ENCODE measurements around the gene CNPY1. TPM values are rescaled to one million over a fixed set of nuclear protein-coding genes. Genes with fewer than 3 reads are reported as not detected.

CNPY1 gene
- total RNA-seq, 1 donor from 2014 or later, result not detected

DNA sequence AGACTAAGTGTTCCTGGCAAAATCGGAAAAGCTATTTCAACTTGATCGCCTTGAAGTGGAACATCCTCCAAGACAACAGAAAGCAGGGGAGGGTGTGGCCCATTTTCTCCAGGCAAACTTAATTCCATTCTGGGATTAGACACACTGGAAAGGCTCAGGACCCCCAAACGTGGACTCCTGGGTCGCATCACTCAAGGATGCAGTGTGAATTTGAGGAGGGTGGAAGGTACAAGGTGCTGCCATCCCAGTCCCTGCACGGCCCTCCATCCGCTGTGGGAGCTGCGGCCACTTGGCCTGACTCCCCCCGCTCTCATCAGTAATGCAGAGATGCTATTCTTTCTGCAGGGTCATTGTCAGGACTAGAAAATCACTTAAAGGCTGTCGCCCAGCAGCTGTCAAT lies 2.4 kb downstream of the CNPY1 start:
- H3K27me3 Mint-ChIP-seq (ENCODE audit: unreplicated experiment), result peaks cover 5% of the 10 kb centered on the region
- no peak overlapping the region for H3K4me3 Mint-ChIP-seq (ENCODE audit: unreplicated experiment)
- peaks cover 12% of the 10 kb centered on the region for H3K4me1 Mint-ChIP-seq (ENCODE audit: unreplicated experiment)
- no peak for DNase-seq (ENCODE audit: low spot score)
- H3K27ac Mint-ChIP-seq (ENCODE audit: unreplicated experiment), result no peak overlapping the region
- no peak for TF ChIP-seq CTCF (IDR thresholded peaks at IDR 0.05; ENCODE audit: unreplicated experiment)
- H3K9me3 Mint-ChIP-seq (ENCODE audit: unreplicated experiment), result no peaks in the 10 kb centered on the region
- H3K36me3 Mint-ChIP-seq (ENCODE audit: low read depth, unreplicated experiment), result no peaks in the 10 kb centered on the region

GRCh38 chr7:155543011-155543876 lies 3.1 kb downstream of the CNPY1 start:
- Mint-ChIP-seq H3K27ac (ENCODE audit: unreplicated experiment) (no peak overlapping the region), H3K36me3 (ENCODE audit: low read depth, unreplicated experiment) (no peaks in the 10 kb centered on the region), H3K9me3 (ENCODE audit: unreplicated experiment) (no peaks in the 10 kb centered on the region), H3K4me3 (ENCODE audit: unreplicated experiment) (no peak overlapping the region), H3K4me1 (ENCODE audit: unreplicated experiment) (peaks cover 12% of the 10 kb centered on the region), H3K27me3 (ENCODE audit: unreplicated experiment) (peaks cover 5% of the 10 kb centered on the region)
- no peak for DNase-seq (ENCODE audit: low spot score)
- TF ChIP-seq CTCF (IDR thresholded peaks at IDR 0.05; ENCODE audit: unreplicated experiment), result no peak

GRCh38 chr7:155541986-155542675 lies 4.2 kb downstream of the CNPY1 start:
- Mint-ChIP-seq H3K27me3 (ENCODE audit: unreplicated experiment) (peaks cover 5% of the 10 kb centered on the region), H3K9me3 (ENCODE audit: unreplicated experiment) (no peaks in the 10 kb centered on the region)

DNA sequence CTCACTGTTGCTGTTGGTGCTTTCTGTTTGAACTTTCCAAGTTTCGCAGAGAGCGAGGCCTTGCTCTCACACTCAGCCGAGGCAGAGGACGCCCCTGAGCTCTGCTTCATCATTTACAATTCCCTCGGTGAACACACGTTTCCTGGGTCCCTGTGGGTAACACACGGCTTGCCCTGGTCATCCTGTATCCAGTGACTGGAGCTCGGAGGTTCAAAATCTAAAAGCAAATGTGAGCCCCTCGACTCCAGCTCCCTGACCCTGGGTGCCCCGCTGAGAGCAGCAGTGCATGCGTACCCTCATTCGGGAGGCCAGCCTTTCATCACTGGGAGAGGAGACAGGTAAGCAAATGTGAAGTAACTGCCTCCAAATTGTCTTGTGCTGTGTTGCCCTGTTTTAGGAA lies 5.8 kb downstream of the CNPY1 start:
- H3K9me3 Mint-ChIP-seq (ENCODE audit: unreplicated experiment), result no peaks in the 10 kb centered on the region
- no peak for TF ChIP-seq CTCF (IDR thresholded peaks at IDR 0.05; ENCODE audit: unreplicated experiment)
- H3K36me3 Mint-ChIP-seq (ENCODE audit: low read depth, unreplicated experiment), result no peaks in the 10 kb centered on the region
- no peak overlapping the region for H3K4me3 Mint-ChIP-seq (ENCODE audit: unreplicated experiment)
- DNase-seq (ENCODE audit: low spot score), result no peak
- no peak overlapping the region for H3K27ac Mint-ChIP-seq (ENCODE audit: unreplicated experiment)
- peaks cover 6% of the 10 kb centered on the region for H3K27me3 Mint-ChIP-seq (ENCODE audit: unreplicated experiment)
- H3K4me1 Mint-ChIP-seq (ENCODE audit: unreplicated experiment), result peaks cover 14% of the 10 kb centered on the region

More at GRCh38 chr7:155541986-155542675, 4.2 kb downstream of the CNPY1 start:
- H3K4me1 Mint-ChIP-seq (ENCODE audit: unreplicated experiment), result peaks cover 12% of the 10 kb centered on the region
- H3K27ac Mint-ChIP-seq (ENCODE audit: unreplicated experiment), result no peak overlapping the region
- no peak overlapping the region for H3K4me3 Mint-ChIP-seq (ENCODE audit: unreplicated experiment)
- H3K36me3 Mint-ChIP-seq (ENCODE audit: low read depth, unreplicated experiment), result no peaks in the 10 kb centered on the region
- no peak for TF ChIP-seq CTCF (IDR thresholded peaks at IDR 0.05; ENCODE audit: unreplicated experiment)
- DNase-seq (ENCODE audit: low spot score), result no peak

- no peaks in the 10 kb centered on the region for H3K9me3 Mint-ChIP-seq (ENCODE audit: unreplicated experiment)
- no peak overlapping the region for H3K27ac Mint-ChIP-seq (ENCODE audit: unreplicated experiment)
- no peak overlapping the region for H3K4me3 Mint-ChIP-seq (ENCODE audit: unreplicated experiment)
- DNase-seq (ENCODE audit: low spot score), result no peak
- no peak for TF ChIP-seq CTCF (IDR thresholded peaks at IDR 0.05; ENCODE audit: unreplicated experiment)
- H3K4me1 Mint-ChIP-seq (ENCODE audit: unreplicated experiment), result peaks cover 18% of the 10 kb centered on the region
- peaks cover 7% of the 10 kb centered on the region for H3K27me3 Mint-ChIP-seq (ENCODE audit: unreplicated experiment)
- peaks cover 4% of the 10 kb centered on the region for H3K36me3 Mint-ChIP-seq (ENCODE audit: low read depth, unreplicated experiment)
These were observed 8.1 kb downstream of the CNPY1 start for GRCh38 chr7:155538293-155538692.
